GM21381 (cell line): Measurements from ENCODE around the gene SLN.
"Not testable (repeated sequence)": the region's sequence is repeated elsewhere in the genome, so short reads cannot be mapped to it uniquely, and the experiment has no call there.

Experiments
- ATAC-seq: cut with Tn5 transposase; IDR thresholded peaks from one replicate; pipeline ENCODE4 v1.9.1; 2021; ENCODE audit warnings: mild to moderate bottlenecking, moderate library complexity; ENCODE audit not compliant: unreplicated experiment

Gene SLN

GRCh38 chr11:107711861-107712755 lies at the start of gene SLN:
Gene SLN (minus strand): TSS chr11:107712056.
- no peak for ATAC-seq

DNA sequence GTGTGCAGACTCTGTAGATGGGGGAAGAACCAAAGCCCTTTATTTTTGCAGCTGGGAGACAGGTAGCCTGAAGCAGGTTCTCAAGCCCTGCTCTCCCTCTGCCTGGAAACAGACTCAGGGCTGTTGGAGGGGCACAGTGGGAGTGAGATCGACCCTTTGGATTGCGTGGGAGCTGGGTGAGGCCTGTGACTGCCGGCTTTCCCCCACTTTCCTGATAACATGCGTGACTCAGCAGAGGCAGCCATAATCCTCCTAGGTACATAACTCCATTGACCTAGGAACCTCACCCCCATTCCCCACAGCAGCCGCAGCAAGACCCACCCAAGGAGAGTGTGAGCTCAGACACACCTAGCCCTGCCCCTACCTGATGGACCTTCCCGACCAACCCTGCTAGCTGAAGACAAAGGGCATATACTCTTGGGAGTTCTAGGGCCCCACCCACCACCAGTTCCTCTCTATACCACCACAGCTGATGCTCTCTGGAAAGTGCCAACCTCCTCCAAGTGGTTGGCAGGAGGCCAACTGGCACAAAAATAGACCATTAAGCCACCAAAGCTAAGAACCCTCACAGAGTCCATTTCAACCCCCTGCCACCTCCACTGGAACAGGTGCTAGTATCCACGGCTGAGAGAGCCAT lies 47.0 kb upstream of the SLN start:
- not testable (repeated sequence) for ATAC-seq

DNA sequence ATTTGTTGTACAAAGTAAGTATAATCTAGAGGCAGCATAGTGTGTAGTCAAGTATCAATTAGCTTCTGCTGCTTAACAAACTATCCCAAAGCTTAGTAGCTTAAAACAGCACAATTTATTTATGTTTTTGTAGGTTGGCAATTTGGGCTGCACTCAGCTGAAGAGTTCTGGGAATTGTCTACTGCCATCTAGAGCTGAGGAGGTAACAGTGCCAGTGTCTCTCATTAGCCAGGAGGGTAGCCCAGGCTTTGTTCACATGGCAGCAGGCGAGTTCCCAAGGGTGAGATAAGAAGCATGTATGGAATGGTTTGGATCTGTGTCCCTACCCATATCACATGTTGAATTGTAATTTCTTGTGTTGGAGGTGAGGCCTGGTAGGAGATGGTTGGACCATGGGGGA lies 45.8 kb upstream of the SLN start:
- no peak for ATAC-seq

DNA sequence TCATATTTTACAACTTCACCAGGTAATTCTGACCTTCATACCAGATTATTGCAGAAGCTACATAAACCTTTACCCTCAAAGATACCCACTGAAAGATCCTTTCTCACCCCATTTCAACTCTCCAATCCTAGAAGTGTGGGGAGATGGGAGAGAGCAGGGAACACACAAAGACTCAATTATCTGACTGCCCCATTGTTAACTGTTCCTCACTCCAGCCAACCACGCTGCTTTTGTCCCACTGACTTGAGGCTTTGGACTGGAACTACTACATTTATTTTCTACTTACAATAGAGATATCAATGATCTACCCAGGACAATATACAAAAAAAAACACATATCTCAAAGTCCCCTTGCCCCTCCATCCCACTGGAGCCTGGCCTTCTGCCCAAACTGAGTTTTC lies 44.7 kb upstream of the SLN start:
- ATAC-seq, result no peak

DNA sequence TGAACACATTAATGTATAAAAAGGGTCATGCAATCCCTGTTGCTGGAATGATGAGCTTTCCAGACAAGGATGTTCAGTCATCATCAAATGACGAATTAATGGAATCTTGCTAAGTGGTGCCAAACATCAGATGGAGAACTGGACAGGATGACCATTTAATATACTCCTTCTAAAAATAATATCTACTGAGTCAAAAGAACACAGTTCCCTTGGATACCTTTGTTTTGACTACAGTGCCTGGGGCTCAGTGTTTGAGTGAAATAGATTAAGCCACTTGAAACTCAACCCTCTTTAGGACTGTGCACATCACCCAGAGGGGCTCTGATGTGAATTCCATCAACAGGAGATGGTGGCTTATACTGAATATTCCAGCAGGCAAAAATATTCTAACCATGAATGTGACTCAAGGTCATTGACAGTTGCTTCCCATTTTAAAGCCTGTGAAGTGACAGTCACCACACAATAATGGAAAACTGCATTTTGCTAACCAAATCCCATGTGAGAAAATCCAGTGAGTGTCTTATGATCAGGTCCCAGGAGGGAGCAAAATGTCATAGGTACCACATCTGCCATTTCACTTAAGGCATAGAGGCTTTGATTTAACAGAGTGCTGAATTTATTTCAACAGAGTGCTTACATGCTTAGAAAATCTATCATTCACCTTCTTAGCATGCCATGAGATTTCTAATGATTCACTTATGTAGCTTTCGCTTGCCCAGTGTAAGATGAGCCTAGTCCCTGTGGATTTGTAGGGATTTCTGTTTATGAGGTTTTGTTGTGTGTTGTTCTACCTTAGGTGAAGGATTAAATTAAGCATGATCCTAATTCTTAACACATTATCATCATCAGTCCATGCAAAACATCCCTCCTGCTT lies 41.3 kb upstream of the SLN start:
- no peak for ATAC-seq

- no peak for ATAC-seq
Measured at GRCh38 chr11:107752508-107752907, 40.7 kb upstream of the SLN start.

DNA sequence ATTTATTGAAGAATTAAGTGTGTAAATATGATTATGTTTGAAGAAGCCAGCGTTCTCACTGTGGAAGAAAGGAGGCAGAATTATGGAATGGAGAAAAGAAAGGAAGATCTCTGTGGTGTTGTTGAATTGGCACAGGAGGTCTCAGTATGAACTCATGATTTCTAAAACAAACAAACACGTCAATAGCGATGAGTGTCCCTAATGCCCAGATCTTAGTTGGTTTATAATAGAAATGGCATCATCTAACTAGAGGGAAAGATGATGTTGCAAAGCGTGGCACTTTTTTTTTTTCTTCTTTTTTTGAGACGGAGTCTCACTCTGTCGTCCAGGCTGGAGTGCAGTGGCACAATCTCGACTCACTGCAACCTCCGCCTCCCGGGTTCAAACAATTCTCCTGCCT lies 39.2 kb upstream of the SLN start:
- ATAC-seq, result no peak

- ATAC-seq, result no peak
Measured at GRCh38 chr11:107750313-107750712, 38.5 kb upstream of the SLN start.

DNA sequence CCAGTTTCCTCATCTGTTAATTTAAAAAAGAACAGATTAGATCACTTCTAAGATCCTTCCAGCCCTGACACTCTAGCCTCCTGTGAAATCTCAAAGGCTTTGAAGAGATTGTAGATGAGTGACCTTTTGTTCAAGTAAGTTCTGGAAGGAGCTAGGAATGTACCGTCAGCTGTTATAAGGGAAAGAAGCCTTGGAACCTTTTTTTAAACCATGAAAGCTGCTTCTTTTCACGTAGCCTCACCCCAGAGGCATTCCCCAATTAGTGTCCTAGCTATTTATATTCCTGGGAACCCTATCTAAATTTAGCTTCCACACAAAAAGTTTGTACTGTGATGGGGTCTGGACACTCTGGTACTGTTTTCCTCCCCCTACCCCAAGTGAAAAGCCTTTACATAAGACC lies 35.8 kb upstream of the SLN start:
- no peak for ATAC-seq

DNA sequence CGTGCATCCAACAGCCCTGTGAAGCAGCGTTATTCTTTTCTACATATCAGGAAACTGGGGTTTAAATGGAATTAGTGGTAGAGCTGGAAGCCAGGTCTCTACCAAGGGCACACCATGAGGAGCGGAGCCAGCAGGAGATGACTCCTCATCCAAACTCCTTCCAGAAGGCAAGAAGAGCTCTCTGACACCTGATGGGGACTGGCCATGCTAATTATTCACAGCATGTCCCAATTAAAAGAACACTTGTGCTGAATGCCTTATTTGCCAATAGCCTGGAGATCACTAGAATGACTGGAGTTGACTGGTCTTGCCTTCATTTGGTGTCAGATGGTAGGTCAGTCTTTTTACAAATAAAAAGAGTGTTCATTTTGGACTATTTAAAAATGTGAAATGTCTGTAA lies 32.9 kb upstream of the SLN start:
- no peak for ATAC-seq

DNA sequence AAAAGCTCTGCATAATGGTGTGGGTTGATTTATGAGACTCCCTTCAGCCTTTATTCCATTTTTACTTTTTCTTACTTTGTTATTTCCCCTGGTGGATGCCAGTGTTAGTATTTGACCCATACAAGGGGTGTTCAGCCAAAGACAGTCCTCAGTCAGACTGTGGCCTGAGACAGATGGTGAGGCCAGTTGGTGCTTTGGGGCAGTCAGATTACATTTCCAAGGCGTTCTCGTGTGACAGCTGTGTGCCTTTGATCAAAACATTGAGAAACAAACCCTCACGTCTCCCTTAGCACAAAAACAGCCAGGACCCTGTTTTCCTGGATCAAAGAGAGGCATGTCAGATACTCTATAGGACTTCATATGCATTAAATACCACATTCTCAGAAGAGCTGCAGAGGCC lies 31.3 kb upstream of the SLN start:
- no peak for ATAC-seq

DNA sequence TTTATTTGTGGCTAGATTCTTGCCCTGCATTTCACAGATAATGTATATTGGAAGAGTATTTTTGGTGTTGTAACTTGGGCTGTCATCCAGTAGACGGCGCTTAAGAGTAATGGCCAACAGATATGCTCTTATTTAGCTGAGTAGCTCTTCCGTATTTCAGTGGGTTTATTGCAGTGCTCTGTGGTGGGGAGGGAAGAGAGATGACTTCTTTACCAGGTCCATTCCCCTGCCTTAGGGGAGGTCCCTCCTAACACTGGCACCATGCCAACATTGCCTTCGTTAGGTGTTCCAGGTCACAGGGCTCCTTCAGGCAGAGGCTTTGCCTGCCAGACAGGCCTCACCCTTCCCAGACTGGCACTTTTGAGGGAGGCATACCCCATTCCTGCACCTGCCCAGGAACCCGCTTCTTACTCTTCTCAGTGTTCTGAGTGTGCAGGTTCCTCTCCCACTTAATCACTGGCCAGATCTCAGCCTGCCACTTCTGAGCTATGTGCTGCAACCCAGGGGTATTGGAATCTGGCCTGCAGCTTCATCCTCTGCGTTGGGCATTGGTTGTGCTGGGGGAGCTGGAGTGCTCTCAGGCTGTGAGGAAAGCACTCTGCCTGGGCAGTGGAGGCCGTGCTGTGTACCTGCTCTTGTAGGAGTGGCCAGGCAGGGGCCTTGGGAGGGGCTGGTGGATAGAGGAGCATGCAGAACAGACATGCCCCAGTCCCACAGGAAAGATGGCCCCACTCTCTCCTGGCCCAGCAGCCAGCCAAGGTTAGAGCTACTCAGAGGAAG lies 29.4 kb upstream of the SLN start:
- ATAC-seq, result peak; percentile 87

- ATAC-seq, result no peak
Measured at GRCh38 chr11:107740271-107740670, 28.4 kb upstream of the SLN start.

- no peak for ATAC-seq
Measured at GRCh38 chr11:107736546-107736945, 24.7 kb upstream of the SLN start.

GRCh38 chr11:107733518-107733917 lies 21.7 kb upstream of the SLN start:
- no peak for ATAC-seq

DNA sequence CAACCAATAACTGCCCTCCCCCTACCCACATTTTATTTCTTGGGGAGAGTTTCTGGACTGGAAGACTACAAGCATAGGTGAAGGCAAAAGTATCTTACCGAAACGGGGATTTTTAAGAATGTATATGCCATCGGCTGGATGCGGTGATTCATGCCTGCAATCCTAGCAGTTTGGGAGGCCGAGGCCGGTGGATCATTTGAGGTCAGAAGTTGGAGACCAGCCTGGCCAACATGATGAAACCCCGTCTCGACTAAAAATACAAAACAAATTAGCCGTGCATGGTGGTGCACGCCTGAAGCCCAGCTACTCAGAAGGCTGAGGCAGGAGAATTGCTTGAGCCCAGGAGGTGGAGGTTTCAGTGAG lies 20.8 kb upstream of the SLN start:
- ATAC-seq, result no peak

- ATAC-seq, result no peak
Measured at GRCh38 chr11:107731941-107732688, 20.3 kb upstream of the SLN start.

DNA sequence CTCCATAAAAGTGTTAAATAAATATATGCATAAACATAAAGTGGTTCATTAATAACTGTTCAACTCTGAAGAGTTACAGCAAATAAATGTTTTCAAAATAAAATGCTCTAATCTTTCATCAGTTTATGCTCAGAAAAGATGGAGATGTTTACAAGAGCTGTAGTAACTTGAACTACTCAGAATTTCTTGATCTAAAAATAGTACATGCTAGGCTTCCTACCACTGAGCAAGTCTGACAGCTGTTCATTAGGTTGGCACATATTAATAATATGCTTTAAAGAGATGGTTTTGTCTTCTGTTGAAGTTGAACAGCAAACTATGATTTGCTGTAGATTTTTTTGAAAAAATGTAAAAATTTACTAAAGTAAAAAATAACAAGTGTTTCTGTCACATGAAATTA lies 10.8 kb upstream of the SLN start:
- no peak for ATAC-seq

- ATAC-seq, result no peak
Measured at GRCh38 chr11:107721207-107721606, 9.4 kb upstream of the SLN start.

DNA sequence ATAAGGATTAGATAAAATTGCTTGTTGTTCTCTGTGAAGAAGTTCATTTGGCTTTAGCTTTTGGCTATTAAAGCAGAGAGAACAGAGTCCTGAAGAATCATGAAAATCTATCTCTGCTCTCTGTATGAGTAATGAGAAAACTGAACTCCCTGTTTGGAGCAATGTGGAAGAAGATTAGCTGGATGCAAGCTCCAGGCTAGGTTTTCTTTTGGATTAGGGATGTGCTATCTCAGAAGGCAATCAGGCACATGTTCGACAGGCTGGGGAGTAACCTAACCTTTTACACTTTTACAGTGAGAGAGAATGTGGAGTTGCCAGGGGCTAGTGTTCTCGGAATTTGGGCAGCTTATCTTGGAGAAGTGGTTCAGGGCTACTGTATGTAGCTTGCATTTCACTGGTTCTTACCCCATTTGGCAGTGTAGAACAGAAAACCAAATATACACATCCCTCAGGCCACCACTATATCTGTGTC lies 8.5 kb upstream of the SLN start:
- no peak for ATAC-seq
